HepG2 (cell line): ENCODE data around the gene MTHFD1L. TPM values are rescaled to one million over a fixed set of nuclear protein-coding genes. Genes with fewer than 3 reads are reported as not detected.

Source experiments
- ATAC-seq: fragments of 200-7000 bp; cut with Tn5 transposase; 3 replicates; pipeline ENCODE4 v1.9.1; 2020; ENCODE audit warnings: mild to moderate bottlenecking, moderate library complexity
- BruUV-seq: library from RNA; stranded (reverse); fragments of 400-500 nt; replicated peaks from 2 replicates; lab custom pipeline; 2021; lab: Mats Ljungman, UMichigan
- CTCF ChIA-PET: fragments of 300-600 bp; formaldehyde crosslinking; extraction: SDS; loops from one replicate; lab custom pipeline; 2021; ENCODE audit warnings: low total read pairs, inconsistent platforms, low intra/inter-chr PET ratio; lab: Yijun Ruan, JAX
- POLR2A ChIA-PET: fragments of 350-600 bp; sonication (Branson Sonifier 250); formaldehyde crosslinking; loops from one replicate; lab custom pipeline; 2020; ENCODE audit warnings: antibody characterized with exemption, inconsistent platforms; lab: Yijun Ruan, JAX
- DNase-seq: peaks from one replicate; pipeline ENCODE4 v3.0.0-alpha.2; 2015; ENCODE audit warnings: low spot score
- FAIRE-seq: peaks from 3 replicates; lab custom pipeline; 2011; peaks lifted over from hg19 to GRCh38; lab: Jason Lieb, UNC
- H2AFZ ChIP-seq: one replicate; pipeline ENCODE4 v1.6.1; 2011; ENCODE audit warnings: low read length, inconsistent platforms
- H3K27ac ChIP-seq: fragments of 300-600 bp; 3 replicates; pipeline ENCODE4 v1.8.0; 2011; ENCODE audit warnings: mixed run types, mild to moderate bottlenecking, mixed read lengths, low read length, inconsistent platforms; ENCODE audit not compliant: insufficient read depth; ENCODE audit errors: extremely low read length
- H3K27me3 ChIP-seq, 2 experiments: fragments of 200-600 bp in 1 of 2; 2 replicates in 1 of 2; 3 replicates in 1 of 2; pipeline versions ENCODE4 v1.6.0 to v1.8.0; 2011; ENCODE audit warnings: low read length in 2 of 2, mild to moderate bottlenecking in 2 of 2, moderate library complexity in 2 of 2, inconsistent platforms in 1 of 2; ENCODE audit not compliant: insufficient read depth in 2 of 2, control insufficient read depth in 1 of 2
- H3K36me3 ChIP-seq, 2 experiments: fragments of 200-600 bp in 1 of 2; replicated peaks in 1 of 2; 2 replicates in 1 of 2; 3 replicates in 1 of 2; pipeline versions ENCODE4 v1.5.1 to v1.8.0; 2011; ENCODE audit warnings: low read length in 2 of 2, inconsistent platforms in 1 of 2; ENCODE audit not compliant: insufficient read depth in 2 of 2, control insufficient read depth in 1 of 2
- H3K4me1 ChIP-seq: 2 replicates; pipeline ENCODE4 v1.5.1; 2012; ENCODE audit warnings: low read length, inconsistent platforms; ENCODE audit not compliant: insufficient read depth
- H3K4me2 ChIP-seq: 2 replicates; pipeline ENCODE4 v1.6.0; 2011; ENCODE audit warnings: low read depth, low read length, inconsistent platforms
- H3K4me3 ChIP-seq, 3 experiments: fragments of 200-600 bp in 1 of 3; sonication (generic), shearing (Covaris generic) in 1 of 3; replicated peaks in 1 of 3; 2 replicates each; pipeline ENCODE4 v1.5.1; 2011 to 2016; ENCODE audit warnings: low read length in 3 of 3, inconsistent platforms in 2 of 3, low read depth in 2 of 3, mild to moderate bottlenecking in 2 of 3, control low read depth in 1 of 3, mixed read lengths in 1 of 3; ENCODE audit not compliant: insufficient read depth in 1 of 3
- H3K79me2 ChIP-seq: one replicate; pipeline ENCODE4 v1.6.1; 2011; ENCODE audit warnings: low read length, inconsistent platforms; ENCODE audit not compliant: insufficient read depth
- H3K9ac ChIP-seq: 2 replicates; pipeline ENCODE4 v1.6.0; 2011; ENCODE audit warnings: mild to moderate bottlenecking, low read depth, low read length, inconsistent platforms; ENCODE audit not compliant: insufficient read depth
- H3K9me3 ChIP-seq: 2 replicates; pipeline ENCODE4 v1.5.1; 2012; ENCODE audit warnings: mild to moderate bottlenecking, low read length
- H4K20me1 ChIP-seq: 2 replicates; pipeline ENCODE4 v1.6.0; 2011; ENCODE audit warnings: inconsistent platforms, mild to moderate bottlenecking, low read length, moderate library complexity; ENCODE audit not compliant: insufficient read depth
- BRCA1 ChIP-seq: sonication (generic); formaldehyde crosslinking; IDR thresholded peaks from 2 replicates; pipeline ENCODE4 v1.4.0; 2020; ENCODE audit warnings: missing genetic modification reagents
- RARA ChIP-seq: IDR thresholded peaks from 2 replicates; pipeline ENCODE4 v1.6.1; 2016; ENCODE audit warnings: missing genetic modification reagents, missing compliant biosample characterization
- ZNF138 ChIP-seq: sonication (generic); formaldehyde crosslinking; IDR thresholded peaks from 2 replicates; pipeline ENCODE4 v1.5.0; 2020; ENCODE audit warnings: mild to moderate bottlenecking, low read depth, missing genetic modification reagents
- ZNF225 ChIP-seq: sonication (generic); formaldehyde crosslinking; IDR thresholded peaks from 2 replicates; pipeline ENCODE4 v1.4.0; 2020; ENCODE audit warnings: mild to moderate bottlenecking, missing genetic modification reagents
- ZNF724P ChIP-seq: sonication (generic); formaldehyde crosslinking; IDR thresholded peaks from 2 replicates; pipeline ENCODE4 v1.8.0; 2022; ENCODE audit warnings: missing genetic modification reagents, borderline replicate concordance
- ZNF782 ChIP-seq: sonication (generic); formaldehyde crosslinking; IDR thresholded peaks from 2 replicates; pipeline ENCODE4 v1.4.0; 2020; ENCODE audit warnings: missing genetic modification reagents, mild to moderate bottlenecking, borderline replicate concordance
- ZNF839 ChIP-seq: sonication (generic); formaldehyde crosslinking; IDR thresholded peaks from 2 replicates; pipeline ENCODE4 v1.4.0; 2020; ENCODE audit warnings: missing genetic modification reagents, mild to moderate bottlenecking, borderline replicate concordance
- ZSCAN21 ChIP-seq: sonication (generic); formaldehyde crosslinking; IDR thresholded peaks from 2 replicates; pipeline ENCODE4 v1.8.0; 2022; ENCODE audit warnings: mild to moderate bottlenecking, missing genetic modification reagents, moderate library complexity, borderline replicate concordance
- WGBS: methylation state at CpG from one replicate; pipeline ENCODE4 v1.1.6; 2017; ENCODE audit warnings: low lambda C conversion rate; 5-methylcytosine and 5-hydroxymethylcytosine counted together
- in situ Hi-C: cut with HindIII; loops from 2 replicates; pipeline ENCODE4 v1.10.0; 2017; ENCODE audit warnings: low pct_unique_long_range_greater_than_20kb; ENCODE audit not compliant: extremely low pct_ligation_motif_present
- intact Hi-C: fragments of 100-400 bp; cut with micrococcal nuclease; formaldehyde crosslinking; loops from one replicate; pipeline ENCODE4 v1.10.0; 2022; ENCODE audit not compliant: unreplicated experiment
- polyA plus RNA-seq, 8 experiments: library from polyadenylated mRNA; depleted of rRNA in 3 of 8; stranded (reverse) in 7 of 8; unstranded in 1 of 8; fragments of >200 nt; fragmentation: Illumina TruSeq in 4 of 8; extraction: Trizol in 4 of 8; gene quantifications; 2 replicates each; pipeline versions ENCODE4 v1.2.1 to v1.2.3, GENCODE V29; 2011 to 2016; ENCODE audit warnings: low read depth in 4 of 8, missing spikeins in 1 of 8, mixed read lengths in 1 of 8; ENCODE audit not compliant: insufficient read depth in 1 of 8
- total RNA-seq, 5 experiments: library from RNA; depleted of rRNA; stranded (reverse); fragments of >200 nt; fragmentation: Illumina TruSeq; extraction: Trizol; gene quantifications; 2 replicates each; pipeline ENCODE4 v1.2.3, GENCODE V29; 2016; ENCODE audit warnings: low read depth in 1 of 5
- TF ChIP-seq, protein P1 (sequence below): sonication (generic); formaldehyde crosslinking; IDR thresholded peaks from 2 replicates; pipeline ENCODE4 v1.5.1; 2020; ENCODE audit warnings: missing genetic modification reagents, mild to moderate bottlenecking, borderline replicate concordance
- TF ChIP-seq, protein P2 (sequence below): sonication (generic); formaldehyde crosslinking; IDR thresholded peaks from 2 replicates; pipeline ENCODE4 v1.4.0; 2020; ENCODE audit warnings: missing genetic modification reagents
- TF ChIP-seq, protein P3 (sequence below): sonication (generic); formaldehyde crosslinking; IDR thresholded peaks from 2 replicates; pipeline ENCODE4 v1.4.0; 2020; ENCODE audit warnings: missing genetic modification reagents
- TF ChIP-seq, protein P4 (sequence below): sonication (generic); formaldehyde crosslinking; IDR thresholded peaks from 2 replicates; pipeline ENCODE4 v1.4.0; 2020; ENCODE audit warnings: mild to moderate bottlenecking, low read depth, missing genetic modification reagents
- TF ChIP-seq, protein P5 (sequence below): sonication (generic); formaldehyde crosslinking; IDR thresholded peaks from 2 replicates; pipeline ENCODE4 v1.8.0; 2022; ENCODE audit warnings: missing genetic modification reagents, mild to moderate bottlenecking, borderline replicate concordance
- TF ChIP-seq, protein P6 (sequence below): sonication (generic); formaldehyde crosslinking; conservative IDR thresholded peaks from 2 replicates; pipeline ENCODE4 v1.8.0; 2022; ENCODE audit warnings: low read depth, missing genetic modification reagents

The MTHFD1L gene
- total and polyA plus RNA-seq, 2 of the 13 experiments (the other 11 are each of a cell fraction or from before 2014, with no cell fraction given): 24.0 to 39.6 TPM

DNA sequence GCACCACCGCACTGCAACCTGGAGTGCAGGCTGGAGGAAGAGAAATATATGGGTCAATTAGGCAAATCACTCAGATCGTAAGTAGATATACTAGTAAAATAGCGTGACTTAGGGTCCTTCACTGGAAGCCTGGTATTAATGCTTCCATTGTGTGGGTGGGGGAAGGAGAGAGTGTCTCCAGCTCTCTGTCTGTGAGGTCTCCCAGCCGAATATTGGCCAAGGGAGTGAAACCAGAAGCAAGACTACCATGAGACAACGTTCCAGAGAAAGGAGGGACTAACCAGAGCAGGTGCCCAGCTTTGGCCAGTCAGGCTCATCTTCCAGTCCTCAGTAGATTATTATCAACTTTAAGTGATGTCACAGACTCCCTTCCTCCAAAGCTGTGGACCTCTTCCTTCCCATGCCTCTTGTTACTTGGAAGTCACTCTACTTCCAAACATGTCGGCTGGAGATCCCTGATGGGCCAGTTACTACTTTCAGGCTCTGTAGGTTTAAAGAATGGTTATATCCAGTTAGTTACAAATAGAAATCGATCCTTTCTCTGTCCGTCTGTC is 28.8 kb downstream of the MTHFD1L start:
- ChIA-PET CTCF (interaction anchor here (1.1 to 1.9 kb wide), 2 partner anchors 430 to 441 kb away, joined by 3 to 6 read pairs; no protein-coding TSS in a partner anchor), POLR2A (no interaction called here)
- no peak overlapping the region for H3K4me3 ChIP-seq
- no TSS peak for BruUV-seq
- H2AFZ ChIP-seq: no peak overlapping the region
- H3K9me3 ChIP-seq: no peaks in the 10 kb centered on the region
- peaks cover 22 to 71% of the 10 kb centered on the region in 2 experiments for H3K36me3 ChIP-seq
- H3K27ac ChIP-seq: no peak overlapping the region
- no peaks in the 10 kb centered on the region for H3K27me3 ChIP-seq
- FAIRE-seq: no peak
- no peaks in the 10 kb centered on the region for H3K79me2 ChIP-seq
- intact Hi-C loops (loop anchor here (10.0 kb wide), 1 partner anchor 121 kb away; no protein-coding TSS in a partner anchor), in situ Hi-C loops (loop anchor here (5.0 kb wide), 1 partner anchor 433 kb away; no protein-coding TSS in a partner anchor)
- no peak overlapping the region for H3K4me2 ChIP-seq
- ATAC-seq: no peak
- no peak overlapping the region for H3K9ac ChIP-seq
- no peaks in the 10 kb centered on the region for H3K4me1 ChIP-seq
- no peaks in the 10 kb centered on the region for H4K20me1 ChIP-seq
- 99% methylated on average over 8 of the region's 8 CpGs for WGBS
- no peak for DNase-seq
- no peak for TF ChIP-seq ZSCAN21
- TF ChIP-seq, protein P1, sequence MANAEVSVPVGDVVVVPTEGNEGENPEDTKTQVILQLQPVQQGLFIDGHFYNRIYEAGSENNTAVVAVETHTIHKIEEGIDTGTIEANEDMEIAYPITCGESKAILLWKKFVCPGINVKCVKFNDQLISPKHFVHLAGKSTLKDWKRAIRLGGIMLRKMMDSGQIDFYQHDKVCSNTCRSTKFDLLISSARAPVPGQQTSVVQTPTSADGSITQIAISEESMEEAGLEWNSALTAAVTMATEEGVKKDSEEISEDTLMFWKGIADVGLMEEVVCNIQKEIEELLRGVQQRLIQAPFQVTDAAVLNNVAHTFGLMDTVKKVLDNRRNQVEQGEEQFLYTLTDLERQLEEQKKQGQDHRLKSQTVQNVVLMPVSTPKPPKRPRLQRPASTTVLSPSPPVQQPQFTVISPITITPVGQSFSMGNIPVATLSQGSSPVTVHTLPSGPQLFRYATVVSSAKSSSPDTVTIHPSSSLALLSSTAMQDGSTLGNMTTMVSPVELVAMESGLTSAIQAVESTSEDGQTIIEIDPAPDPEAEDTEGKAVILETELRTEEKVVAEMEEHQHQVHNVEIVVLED (CRISPR knock-in tag): no peak
- no peak for TF ChIP-seq ZNF225 (CRISPR knock-in tag)
- no peak for TF ChIP-seq ZNF782 (CRISPR knock-in tag)
- TF ChIP-seq, protein P2, sequence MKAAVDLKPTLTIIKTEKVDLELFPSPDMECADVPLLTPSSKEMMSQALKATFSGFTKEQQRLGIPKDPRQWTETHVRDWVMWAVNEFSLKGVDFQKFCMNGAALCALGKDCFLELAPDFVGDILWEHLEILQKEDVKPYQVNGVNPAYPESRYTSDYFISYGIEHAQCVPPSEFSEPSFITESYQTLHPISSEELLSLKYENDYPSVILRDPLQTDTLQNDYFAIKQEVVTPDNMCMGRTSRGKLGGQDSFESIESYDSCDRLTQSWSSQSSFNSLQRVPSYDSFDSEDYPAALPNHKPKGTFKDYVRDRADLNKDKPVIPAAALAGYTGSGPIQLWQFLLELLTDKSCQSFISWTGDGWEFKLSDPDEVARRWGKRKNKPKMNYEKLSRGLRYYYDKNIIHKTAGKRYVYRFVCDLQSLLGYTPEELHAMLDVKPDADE (CRISPR knock-in tag): no peak
- TF ChIP-seq, protein P3, sequence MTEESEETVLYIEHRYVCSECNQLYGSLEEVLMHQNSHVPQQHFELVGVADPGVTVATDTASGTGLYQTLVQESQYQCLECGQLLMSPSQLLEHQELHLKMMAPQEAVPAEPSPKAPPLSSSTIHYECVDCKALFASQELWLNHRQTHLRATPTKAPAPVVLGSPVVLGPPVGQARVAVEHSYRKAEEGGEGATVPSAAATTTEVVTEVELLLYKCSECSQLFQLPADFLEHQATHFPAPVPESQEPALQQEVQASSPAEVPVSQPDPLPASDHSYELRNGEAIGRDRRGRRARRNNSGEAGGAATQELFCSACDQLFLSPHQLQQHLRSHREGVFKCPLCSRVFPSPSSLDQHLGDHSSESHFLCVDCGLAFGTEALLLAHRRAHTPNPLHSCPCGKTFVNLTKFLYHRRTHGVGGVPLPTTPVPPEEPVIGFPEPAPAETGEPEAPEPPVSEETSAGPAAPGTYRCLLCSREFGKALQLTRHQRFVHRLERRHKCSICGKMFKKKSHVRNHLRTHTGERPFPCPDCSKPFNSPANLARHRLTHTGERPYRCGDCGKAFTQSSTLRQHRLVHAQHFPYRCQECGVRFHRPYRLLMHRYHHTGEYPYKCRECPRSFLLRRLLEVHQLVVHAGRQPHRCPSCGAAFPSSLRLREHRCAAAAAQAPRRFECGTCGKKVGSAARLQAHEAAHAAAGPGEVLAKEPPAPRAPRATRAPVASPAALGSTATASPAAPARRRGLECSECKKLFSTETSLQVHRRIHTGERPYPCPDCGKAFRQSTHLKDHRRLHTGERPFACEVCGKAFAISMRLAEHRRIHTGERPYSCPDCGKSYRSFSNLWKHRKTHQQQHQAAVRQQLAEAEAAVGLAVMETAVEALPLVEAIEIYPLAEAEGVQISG (CRISPR knock-in tag): no peak
- TF ChIP-seq, protein P4, sequence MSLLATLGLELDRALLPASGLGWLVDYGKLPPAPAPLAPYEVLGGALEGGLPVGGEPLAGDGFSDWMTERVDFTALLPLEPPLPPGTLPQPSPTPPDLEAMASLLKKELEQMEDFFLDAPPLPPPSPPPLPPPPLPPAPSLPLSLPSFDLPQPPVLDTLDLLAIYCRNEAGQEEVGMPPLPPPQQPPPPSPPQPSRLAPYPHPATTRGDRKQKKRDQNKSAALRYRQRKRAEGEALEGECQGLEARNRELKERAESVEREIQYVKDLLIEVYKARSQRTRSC (CRISPR knock-in tag): no peak
- TF ChIP-seq ZNF138 (CRISPR knock-in tag): no peak
- no peak for TF ChIP-seq BRCA1 (CRISPR knock-in tag)
- TF ChIP-seq RARA: no peak
- TF ChIP-seq, protein P5, sequence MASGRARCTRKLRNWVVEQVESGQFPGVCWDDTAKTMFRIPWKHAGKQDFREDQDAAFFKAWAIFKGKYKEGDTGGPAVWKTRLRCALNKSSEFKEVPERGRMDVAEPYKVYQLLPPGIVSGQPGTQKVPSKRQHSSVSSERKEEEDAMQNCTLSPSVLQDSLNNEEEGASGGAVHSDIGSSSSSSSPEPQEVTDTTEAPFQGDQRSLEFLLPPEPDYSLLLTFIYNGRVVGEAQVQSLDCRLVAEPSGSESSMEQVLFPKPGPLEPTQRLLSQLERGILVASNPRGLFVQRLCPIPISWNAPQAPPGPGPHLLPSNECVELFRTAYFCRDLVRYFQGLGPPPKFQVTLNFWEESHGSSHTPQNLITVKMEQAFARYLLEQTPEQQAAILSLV (CRISPR knock-in tag): no peak
- no peak for TF ChIP-seq ZNF839 (CRISPR knock-in tag)
- TF ChIP-seq, protein P6, sequence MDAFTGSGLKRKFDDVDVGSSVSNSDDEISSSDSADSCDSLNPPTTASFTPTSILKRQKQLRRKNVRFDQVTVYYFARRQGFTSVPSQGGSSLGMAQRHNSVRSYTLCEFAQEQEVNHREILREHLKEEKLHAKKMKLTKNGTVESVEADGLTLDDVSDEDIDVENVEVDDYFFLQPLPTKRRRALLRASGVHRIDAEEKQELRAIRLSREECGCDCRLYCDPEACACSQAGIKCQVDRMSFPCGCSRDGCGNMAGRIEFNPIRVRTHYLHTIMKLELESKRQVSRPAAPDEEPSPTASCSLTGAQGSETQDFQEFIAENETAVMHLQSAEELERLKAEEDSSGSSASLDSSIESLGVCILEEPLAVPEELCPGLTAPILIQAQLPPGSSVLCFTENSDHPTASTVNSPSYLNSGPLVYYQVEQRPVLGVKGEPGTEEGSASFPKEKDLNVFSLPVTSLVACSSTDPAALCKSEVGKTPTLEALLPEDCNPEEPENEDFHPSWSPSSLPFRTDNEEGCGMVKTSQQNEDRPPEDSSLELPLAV (CRISPR knock-in tag): no peak
- TF ChIP-seq ZNF724P (CRISPR knock-in tag): no peak
